ENCODE data around the gene KLF11. TPM values are rescaled to one million over a fixed set of nuclear protein-coding genes. Genes with fewer than 3 reads are reported as not detected.
"Not testable (repeated sequence)": the region's sequence is repeated elsewhere in the genome, so short reads cannot be mapped to it uniquely, and the experiment has no call there.

KLF11 gene
- total RNA-seq, 4 donors from 2014 or later: 48.6 to 81.6 (median 58.8) TPM

DNA sequence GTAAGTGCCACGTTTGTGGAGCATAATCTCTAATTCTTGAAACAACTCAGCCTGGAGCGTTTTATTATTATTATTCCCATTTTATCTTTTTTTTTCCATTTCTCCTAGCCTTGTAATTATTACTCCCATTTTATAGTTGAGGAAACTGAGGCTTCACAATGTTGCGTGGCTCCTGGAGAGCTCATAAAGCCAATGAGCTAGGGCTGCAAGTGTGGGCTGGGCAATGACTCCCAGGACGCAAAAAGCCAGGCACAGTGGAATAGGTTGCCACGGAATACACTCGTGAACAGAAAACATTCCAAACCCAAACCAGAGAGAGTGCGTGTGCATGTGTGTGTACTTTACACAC is 13.5 kb upstream of the KLF11 start:
- Histone ChIP-seq H3K4me3 (peak overlapping the region; percentile 24), H3K27ac (peak overlapping the region; percentile 68), H3K9me3 (no peaks in the 10 kb centered on the region), H3K4me1 (peaks cover 35% of the 10 kb centered on the region), H3K27me3 (no peaks in the 10 kb centered on the region), H3K36me3 (no peaks in the 10 kb centered on the region)
- DNase-seq (ENCODE audit: low spot score in 2 of 2): no peak
- WGBS: 43% methylated on average over 7 of the region's 7 CpGs
- TF ChIP-seq, protein P1, sequence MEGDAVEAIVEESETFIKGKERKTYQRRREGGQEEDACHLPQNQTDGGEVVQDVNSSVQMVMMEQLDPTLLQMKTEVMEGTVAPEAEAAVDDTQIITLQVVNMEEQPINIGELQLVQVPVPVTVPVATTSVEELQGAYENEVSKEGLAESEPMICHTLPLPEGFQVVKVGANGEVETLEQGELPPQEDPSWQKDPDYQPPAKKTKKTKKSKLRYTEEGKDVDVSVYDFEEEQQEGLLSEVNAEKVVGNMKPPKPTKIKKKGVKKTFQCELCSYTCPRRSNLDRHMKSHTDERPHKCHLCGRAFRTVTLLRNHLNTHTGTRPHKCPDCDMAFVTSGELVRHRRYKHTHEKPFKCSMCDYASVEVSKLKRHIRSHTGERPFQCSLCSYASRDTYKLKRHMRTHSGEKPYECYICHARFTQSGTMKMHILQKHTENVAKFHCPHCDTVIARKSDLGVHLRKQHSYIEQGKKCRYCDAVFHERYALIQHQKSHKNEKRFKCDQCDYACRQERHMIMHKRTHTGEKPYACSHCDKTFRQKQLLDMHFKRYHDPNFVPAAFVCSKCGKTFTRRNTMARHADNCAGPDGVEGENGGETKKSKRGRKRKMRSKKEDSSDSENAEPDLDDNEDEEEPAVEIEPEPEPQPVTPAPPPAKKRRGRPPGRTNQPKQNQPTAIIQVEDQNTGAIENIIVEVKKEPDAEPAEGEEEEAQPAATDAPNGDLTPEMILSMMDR (IDR thresholded peaks at IDR 0.05): no peak
- TF ChIP-seq POLR2AphosphoS5 (IDR thresholded peaks at IDR 0.05) (no peak), EP300 (IDR thresholded peaks at IDR 0.05) (no peak), POLR2A (IDR thresholded peaks at IDR 0.05) (no peak)

DNA sequence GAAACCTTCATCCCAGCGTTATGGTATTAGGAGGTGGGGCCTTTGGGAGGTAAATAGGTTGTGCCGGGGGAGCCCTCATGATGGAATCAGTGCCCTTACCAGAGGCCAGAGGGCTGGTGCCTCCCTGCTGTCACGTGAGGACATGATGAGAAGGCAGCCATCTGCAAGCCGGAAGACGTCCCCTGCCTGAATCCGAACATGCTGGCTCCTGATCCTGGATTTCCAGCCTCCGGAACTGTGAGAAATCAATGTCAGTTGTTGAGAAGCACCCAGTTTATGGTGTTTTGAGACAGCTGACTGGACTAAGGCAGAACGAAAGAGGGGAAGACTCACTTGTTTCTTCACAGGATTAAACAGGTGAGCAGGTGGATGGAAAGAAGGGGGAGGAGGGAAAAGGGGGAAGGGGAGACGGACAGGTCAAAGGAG is 13.0 kb upstream of the KLF11 start:
- Histone ChIP-seq H3K9me3 (no peaks in the 10 kb centered on the region), H3K4me3 (peak overlapping the region; percentile 5), H3K36me3 (no peaks in the 10 kb centered on the region), H3K4me1 (peaks cover 37% of the 10 kb centered on the region), H3K27ac (peak overlapping the region; percentile 10), H3K27me3 (no peaks in the 10 kb centered on the region)
- DNase-seq (ENCODE audit: low spot score in 2 of 2): no peak
- TF ChIP-seq EP300 (IDR thresholded peaks at IDR 0.05) (no peak), POLR2A (IDR thresholded peaks at IDR 0.05) (no peak)
- TF ChIP-seq, protein P1 (IDR thresholded peaks at IDR 0.05): no peak
- WGBS: 47% methylated on average over 9 of the region's 9 CpGs

DNA sequence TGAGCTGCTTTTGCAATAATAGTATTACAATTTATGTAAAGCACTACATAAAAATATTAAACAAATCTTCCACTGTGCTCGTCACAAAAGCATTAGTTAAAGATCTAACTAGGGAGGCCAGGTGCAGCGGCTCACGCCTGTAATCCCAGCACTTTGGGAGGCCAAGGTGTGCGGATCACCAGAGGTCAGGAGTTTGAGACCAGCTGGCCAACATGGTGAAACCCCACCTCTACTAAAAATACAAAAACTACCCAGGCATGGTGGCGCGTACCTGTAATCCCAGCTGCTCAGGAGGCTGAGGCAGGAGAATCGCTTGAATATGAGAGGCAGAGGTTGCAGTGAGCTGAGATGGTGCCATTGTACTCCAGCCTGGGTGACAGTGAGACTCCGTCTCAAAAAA is 12.6 kb upstream of the KLF11 start:
- H3K27ac ChIP-seq; DNase-seq (ENCODE audit: low spot score in 2 of 2); H3K27me3 ChIP-seq; H3K9me3 ChIP-seq; H3K36me3 ChIP-seq: not testable (repeated sequence)
- H3K4me1 ChIP-seq: peaks cover 42% of the 10 kb centered on the region
- 86% methylated on average over 8 of the region's 8 CpGs for WGBS
- H3K4me3 ChIP-seq: peak overlapping the region; percentile 5

DNA sequence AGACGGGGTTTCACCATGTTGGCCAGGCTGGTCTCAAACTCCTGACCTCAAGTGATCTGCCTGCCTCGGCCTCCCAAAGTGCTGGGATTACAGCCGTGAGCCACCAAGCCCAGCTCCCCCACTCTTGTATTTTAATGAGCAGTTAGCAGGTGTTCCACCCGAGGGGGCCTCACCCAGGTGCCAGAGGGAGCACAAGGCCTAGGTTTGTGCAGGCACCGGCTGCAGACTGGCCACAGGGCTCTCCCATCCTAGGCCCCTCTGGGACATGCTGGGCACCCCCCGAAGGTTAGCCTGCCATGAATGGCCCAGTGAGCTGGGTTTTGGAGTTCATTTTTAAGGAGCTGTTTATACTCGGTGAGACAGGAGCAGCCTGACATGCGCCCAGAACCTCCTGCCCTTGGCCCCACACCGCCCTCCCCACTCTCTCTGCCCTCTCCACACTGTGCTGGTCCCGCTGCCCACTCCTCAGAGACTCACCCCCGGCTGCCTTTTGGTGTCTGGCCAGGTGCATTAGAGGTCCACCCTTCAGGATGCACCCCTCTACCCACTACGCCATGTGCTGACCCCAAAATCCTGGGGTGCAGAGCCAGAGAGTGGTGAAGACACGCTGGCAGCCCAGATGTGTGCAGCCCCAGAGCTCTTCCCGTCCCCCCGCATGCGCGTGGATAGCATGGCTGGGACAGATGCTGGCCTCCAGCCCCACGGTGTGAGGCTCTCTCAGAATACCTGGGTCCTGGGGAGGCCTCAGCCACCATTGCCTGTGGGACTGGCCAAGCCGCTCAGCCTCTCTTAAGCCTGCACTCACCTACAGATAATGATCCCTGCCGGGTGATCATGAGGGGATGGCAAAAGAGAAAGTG is 11.2 kb upstream of the KLF11 start:
- no peak overlapping the region for H3K27ac ChIP-seq
- H3K36me3 ChIP-seq: no peaks in the 10 kb centered on the region
- no peaks in the 10 kb centered on the region for H3K27me3 ChIP-seq
- peaks cover 55% of the 10 kb centered on the region for H3K4me1 ChIP-seq
- H3K9me3 ChIP-seq: no peaks in the 10 kb centered on the region
- TF ChIP-seq, protein P1 (IDR thresholded peaks at IDR 0.05): no peak
- no peak for TF ChIP-seq POLR2AphosphoS5 (IDR thresholded peaks at IDR 0.05)
- no peak for TF ChIP-seq EP300 (IDR thresholded peaks at IDR 0.05)
- no peak for TF ChIP-seq POLR2A (IDR thresholded peaks at IDR 0.05)
- no peak overlapping the region for H3K4me3 ChIP-seq
- WGBS: 90% methylated on average over 12 of the region's 20 CpGs
- DNase-seq (ENCODE audit: low spot score in 2 of 2): no peak

DNA sequence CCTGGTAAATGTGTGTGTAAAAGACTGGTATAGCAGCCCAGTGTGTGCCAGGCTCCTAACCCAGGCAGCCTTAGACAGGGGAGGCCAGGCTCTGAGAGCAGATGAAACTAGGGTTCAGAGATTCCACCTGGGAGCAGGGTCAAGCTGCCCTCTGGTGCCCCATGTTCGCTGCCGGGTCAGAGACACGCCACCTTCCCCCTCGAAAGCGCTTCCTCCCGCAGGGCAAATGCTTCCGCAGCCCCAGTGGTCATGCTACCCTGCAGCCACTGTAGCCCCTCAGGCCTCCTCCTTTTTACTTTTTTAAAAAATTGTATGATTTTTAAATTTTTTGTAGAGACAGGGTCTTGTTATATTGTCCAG is 10.6 kb upstream of the KLF11 start:
- no peaks in the 10 kb centered on the region for H3K36me3 ChIP-seq
- 90% methylated on average over 7 of the region's 7 CpGs for WGBS
- H3K4me1 ChIP-seq: peaks cover 61% of the 10 kb centered on the region
- H3K4me3 ChIP-seq: no peak overlapping the region
- no peak for DNase-seq (ENCODE audit: low spot score in 2 of 2)
- no peaks in the 10 kb centered on the region for H3K9me3 ChIP-seq
- no peak overlapping the region for H3K27ac ChIP-seq
- TF ChIP-seq POLR2A (IDR thresholded peaks at IDR 0.05) (no peak), POLR2AphosphoS5 (IDR thresholded peaks at IDR 0.05) (no peak), EP300 (IDR thresholded peaks at IDR 0.05) (no peak)
- TF ChIP-seq, protein P1 (IDR thresholded peaks at IDR 0.05): no peak
- H3K27me3 ChIP-seq: no peaks in the 10 kb centered on the region

Data from suprapubic skin (tissue), 4 donors.